ENCODE measurements around the gene ATRNL1. TPM values are rescaled to one million over a fixed set of nuclear protein-coding genes. Genes with fewer than 3 reads are reported as not detected.
A peak's percentile ranks its signal among the peaks of the same experiment; 100 is the strongest.

Gene ATRNL1
- total RNA-seq, 2 donors from 2014 or later, result not detected

DNA sequence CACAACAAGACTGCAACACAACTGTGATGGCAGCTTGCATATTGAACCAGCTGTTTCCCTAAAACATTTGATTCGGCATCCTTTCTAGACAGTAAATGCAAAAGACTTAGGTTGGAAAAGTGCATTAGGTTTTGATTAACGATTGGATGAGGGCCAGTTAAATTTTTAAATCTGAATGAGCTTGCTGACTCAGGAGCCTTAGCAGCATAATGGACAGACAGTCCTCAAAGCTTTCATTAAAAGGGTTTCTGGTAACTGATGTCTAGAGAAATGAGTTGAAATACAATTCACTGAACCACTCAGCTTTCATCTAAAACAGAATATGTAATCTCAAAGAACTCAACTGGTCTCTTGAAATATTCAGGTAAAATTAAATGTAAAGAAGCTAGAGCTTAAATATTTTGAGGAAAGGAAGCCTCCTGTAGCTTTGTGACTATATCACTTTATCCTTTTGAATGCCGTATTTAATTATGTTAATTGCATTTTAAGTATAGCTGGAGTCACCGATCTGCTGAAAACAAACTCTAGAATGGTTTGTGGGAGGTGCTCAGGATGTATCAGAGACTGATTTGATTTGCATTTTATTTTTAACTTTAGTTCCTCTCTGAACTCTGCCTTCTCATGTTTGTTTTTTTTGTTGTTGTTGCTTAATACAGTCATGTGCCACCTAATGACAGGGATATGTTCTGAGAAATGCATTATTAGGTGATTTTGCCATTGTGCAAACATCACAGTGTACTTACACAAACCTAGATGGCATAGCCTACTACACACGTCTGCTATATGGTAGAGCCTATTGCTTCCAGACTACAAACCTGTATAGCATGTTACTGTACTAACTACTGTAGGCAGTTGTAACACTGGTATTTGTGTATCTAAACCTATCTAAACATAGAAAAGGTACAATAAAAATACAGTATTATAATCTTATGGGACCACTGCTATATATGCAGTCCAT is 29.2 kb upstream of the ATRNL1 start:
- Mint-ChIP-seq H3K36me3 (ENCODE audit: low read depth) (peaks cover 2% of the 10 kb centered on the region), H3K27ac (no peak overlapping the region), H3K4me3 (no peak overlapping the region), H3K27me3 (peaks cover 75% of the 10 kb centered on the region), H3K4me1 (no peaks in the 10 kb centered on the region)
- ATAC-seq (no peak), DNase-seq (no peak)
- no peaks in the 10 kb centered on the region for H3K9me3 ChIP-seq (ENCODE audit: control insufficient read depth, low read length, poor library complexity, severe bottlenecking)

DNA sequence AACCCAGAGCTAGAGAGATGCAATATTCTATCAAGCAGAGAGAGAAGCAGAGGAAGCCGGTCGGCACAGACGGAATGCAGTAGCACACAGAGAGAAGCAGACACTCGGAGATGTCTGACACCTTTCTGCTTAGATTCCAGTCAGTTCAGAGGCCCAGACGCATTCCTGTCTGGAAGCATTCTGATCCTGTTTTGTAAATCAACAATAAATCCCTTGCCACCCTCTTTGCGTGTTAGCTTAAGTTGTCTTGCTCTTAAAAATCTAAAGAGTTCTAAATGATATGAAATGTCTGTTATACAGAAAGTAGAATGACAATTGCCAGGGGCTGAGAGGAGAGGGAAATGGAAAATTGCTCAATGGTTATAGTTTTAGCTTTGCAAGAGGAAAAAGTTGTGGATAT is 27.4 kb upstream of the ATRNL1 start:
- H3K36me3 Mint-ChIP-seq (ENCODE audit: low read depth), result no peaks in the 10 kb centered on the region
- no peak for DNase-seq
- H3K4me1 Mint-ChIP-seq, result no peaks in the 10 kb centered on the region
- no peaks in the 10 kb centered on the region for H3K9me3 ChIP-seq (ENCODE audit: control insufficient read depth, low read length, poor library complexity, severe bottlenecking)
- H3K27me3 Mint-ChIP-seq, result peaks cover 75% of the 10 kb centered on the region
- no peak overlapping the region for H3K4me3 Mint-ChIP-seq
- no peak overlapping the region for H3K27ac Mint-ChIP-seq
- no peak for ATAC-seq

DNA sequence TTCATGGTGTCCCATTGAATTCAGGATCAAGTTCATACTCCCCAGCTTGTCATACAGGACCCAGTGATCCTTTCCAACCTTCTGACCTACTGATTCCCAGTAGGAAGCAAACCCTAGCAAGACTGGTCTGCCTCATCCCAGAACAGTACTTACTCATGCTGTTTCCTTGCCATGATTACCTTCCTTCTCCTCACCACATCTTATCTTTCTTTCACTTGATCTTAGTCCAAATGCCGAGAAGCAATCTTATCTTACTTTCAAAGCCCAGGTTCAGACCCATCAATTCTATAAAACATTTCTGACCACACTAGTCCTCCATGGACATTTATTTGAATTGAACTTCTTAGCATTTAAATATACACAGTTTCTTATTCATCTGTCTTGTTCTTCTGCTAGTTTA is 26.6 kb upstream of the ATRNL1 start:
- ATAC-seq (no peak), DNase-seq (no peak)
- no peak overlapping the region for H3K27ac Mint-ChIP-seq
- no peak overlapping the region for H3K4me3 Mint-ChIP-seq
- H3K27me3 Mint-ChIP-seq, result peaks cover 68% of the 10 kb centered on the region
- H3K36me3 Mint-ChIP-seq (ENCODE audit: low read depth), result no peaks in the 10 kb centered on the region
- no peaks in the 10 kb centered on the region for H3K4me1 Mint-ChIP-seq
- H3K9me3 ChIP-seq (ENCODE audit: control insufficient read depth, low read length, poor library complexity, severe bottlenecking), result no peaks in the 10 kb centered on the region

DNA sequence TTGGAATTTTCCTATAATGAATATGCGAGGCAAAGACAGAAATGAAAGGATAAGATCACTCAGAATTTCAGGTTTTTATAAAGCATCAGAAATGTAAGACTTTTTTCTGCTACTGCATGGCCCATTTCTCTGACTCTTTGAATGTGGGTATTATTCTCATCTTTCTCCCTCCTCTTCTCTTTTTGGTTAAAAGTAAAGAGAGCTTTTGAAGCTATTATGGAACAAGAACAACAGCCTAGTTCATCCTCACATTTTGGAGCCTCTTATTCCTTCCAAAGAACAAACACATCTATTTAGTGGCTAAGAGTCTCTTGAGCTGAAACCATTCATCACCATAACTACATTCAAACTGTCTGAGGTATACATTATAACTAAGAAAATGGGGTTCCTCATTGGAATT is 19.4 kb upstream of the ATRNL1 start:
- H3K27me3 Mint-ChIP-seq, result peaks cover 21% of the 10 kb centered on the region
- no peak overlapping the region for H3K27ac Mint-ChIP-seq
- H3K4me3 Mint-ChIP-seq, result no peak overlapping the region
- no peaks in the 10 kb centered on the region for H3K9me3 ChIP-seq (ENCODE audit: control insufficient read depth, low read length, poor library complexity, severe bottlenecking)
- H3K4me1 Mint-ChIP-seq, result no peaks in the 10 kb centered on the region
- H3K36me3 Mint-ChIP-seq (ENCODE audit: low read depth), result no peaks in the 10 kb centered on the region
- ATAC-seq, result no peak
- DNase-seq, result no peak

DNA sequence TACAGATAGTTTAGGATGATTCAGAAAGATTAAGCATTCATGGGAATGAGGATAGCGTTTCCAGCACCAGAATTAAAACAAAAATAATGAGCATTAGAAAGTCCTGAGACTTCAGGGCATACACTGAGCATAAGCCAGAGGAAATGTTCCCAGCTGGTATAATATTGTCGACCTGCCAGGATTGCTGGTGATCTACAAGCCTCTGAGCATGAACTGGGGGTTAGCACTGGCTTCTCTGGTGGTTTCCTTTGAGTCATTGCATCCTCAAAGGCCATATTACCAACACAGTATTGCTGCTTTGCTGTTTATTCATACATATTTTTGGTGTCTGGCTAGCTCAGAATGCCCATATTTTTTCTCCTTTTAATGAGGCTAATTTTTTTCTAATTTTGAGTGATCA is 10.7 kb upstream of the ATRNL1 start:
- no peaks in the 10 kb centered on the region for H3K4me1 Mint-ChIP-seq
- H3K27me3 Mint-ChIP-seq, result peaks cover 7% of the 10 kb centered on the region
- ATAC-seq (no peak), DNase-seq (no peak)
- H3K27ac Mint-ChIP-seq, result no peak overlapping the region
- H3K9me3 ChIP-seq (ENCODE audit: control insufficient read depth, low read length, poor library complexity, severe bottlenecking), result no peaks in the 10 kb centered on the region
- no peaks in the 10 kb centered on the region for H3K36me3 Mint-ChIP-seq (ENCODE audit: low read depth)
- H3K4me3 Mint-ChIP-seq, result no peak overlapping the region

DNA sequence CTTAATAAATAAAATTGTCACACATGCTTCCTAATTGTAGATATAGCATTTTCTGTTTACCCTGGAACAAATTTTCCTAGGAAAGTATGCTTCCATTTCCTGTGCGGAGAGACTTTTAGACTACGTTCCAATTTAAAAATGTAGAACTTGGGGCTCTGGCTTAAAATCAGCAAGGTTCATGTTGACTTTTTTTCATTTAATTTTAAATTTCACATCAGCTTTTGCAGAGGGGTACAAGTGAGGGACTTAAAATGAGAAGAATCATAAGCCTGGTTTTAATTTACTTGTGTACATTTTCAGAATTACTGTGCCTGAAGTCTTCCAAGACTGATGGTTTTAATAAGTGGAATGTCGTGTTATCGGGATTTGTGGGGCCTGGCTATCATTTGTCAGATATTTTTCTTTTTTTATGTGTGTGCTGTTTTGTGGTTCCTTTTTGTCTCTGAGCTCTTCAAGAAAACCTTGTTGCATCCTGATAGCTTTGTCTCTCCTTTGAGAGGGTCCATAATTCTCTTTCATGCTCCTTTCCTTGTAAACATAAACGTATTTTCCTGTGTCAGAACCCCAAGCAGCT is 8.8 kb upstream of the ATRNL1 start:
- Mint-ChIP-seq H3K27me3 (peaks cover 15% of the 10 kb centered on the region), H3K36me3 (ENCODE audit: low read depth) (peaks cover 2% of the 10 kb centered on the region), H3K4me3 (no peak overlapping the region), H3K4me1 (no peaks in the 10 kb centered on the region), H3K27ac (no peak overlapping the region)
- DNase-seq (no peak), ATAC-seq (no peak)
- H3K9me3 ChIP-seq (ENCODE audit: control insufficient read depth, low read length, poor library complexity, severe bottlenecking), result no peaks in the 10 kb centered on the region

DNA sequence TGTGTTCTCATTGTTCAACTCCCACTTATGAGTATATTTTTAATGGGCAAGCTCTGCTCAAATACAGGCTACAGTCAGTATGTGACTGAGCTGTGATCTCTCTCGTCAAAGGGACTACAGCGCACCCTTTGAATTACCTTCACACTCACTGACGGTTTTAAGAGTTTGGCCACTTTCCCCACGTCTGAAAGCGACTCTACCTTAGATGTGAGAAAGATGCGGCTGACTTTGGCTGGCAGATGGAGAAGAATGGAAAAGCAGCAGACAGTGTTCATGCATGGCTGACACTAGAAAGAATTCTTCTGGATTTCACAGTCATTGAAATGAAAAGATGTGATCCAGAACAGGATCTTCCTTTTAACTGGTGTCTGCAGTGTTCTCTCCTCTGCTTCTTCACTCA is 2.0 kb upstream of the ATRNL1 start:
- no peak overlapping the region for H3K4me3 Mint-ChIP-seq
- peaks cover 13% of the 10 kb centered on the region for H3K4me1 Mint-ChIP-seq
- DNase-seq (no peak), ATAC-seq (no peak)
- no peaks in the 10 kb centered on the region for H3K9me3 ChIP-seq (ENCODE audit: control insufficient read depth, low read length, poor library complexity, severe bottlenecking)
- H3K27me3 Mint-ChIP-seq, result peaks cover 47% of the 10 kb centered on the region
- H3K36me3 Mint-ChIP-seq (ENCODE audit: low read depth), result peaks cover 2% of the 10 kb centered on the region
- H3K27ac Mint-ChIP-seq, result no peak overlapping the region

DNA sequence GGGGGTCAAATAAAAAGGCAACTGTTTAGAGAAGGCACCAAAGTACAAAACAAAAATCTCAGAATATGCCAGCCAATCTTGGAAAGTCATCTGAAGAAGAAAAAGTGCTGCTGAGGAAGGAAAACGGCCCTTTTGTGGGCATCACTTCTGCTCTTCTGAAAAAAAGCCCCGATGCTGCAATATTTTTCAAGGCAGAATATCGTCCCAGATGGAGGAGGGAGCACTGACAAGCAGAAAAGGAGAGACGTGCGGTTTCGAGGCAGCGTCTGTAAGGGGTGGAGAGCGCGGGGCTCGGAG is 959 bp upstream of the ATRNL1 start:
- Mint-ChIP-seq H3K4me3 (peak overlapping the region; percentile 83), H3K27ac (no peak overlapping the region), H3K4me1 (peaks cover 13% of the 10 kb centered on the region), H3K36me3 (ENCODE audit: low read depth) (peaks cover 2% of the 10 kb centered on the region), H3K27me3 (peaks cover 51% of the 10 kb centered on the region)
- ATAC-seq (no peak), DNase-seq (no peak)
- no peaks in the 10 kb centered on the region for H3K9me3 ChIP-seq (ENCODE audit: control insufficient read depth, low read length, poor library complexity, severe bottlenecking)

DNA sequence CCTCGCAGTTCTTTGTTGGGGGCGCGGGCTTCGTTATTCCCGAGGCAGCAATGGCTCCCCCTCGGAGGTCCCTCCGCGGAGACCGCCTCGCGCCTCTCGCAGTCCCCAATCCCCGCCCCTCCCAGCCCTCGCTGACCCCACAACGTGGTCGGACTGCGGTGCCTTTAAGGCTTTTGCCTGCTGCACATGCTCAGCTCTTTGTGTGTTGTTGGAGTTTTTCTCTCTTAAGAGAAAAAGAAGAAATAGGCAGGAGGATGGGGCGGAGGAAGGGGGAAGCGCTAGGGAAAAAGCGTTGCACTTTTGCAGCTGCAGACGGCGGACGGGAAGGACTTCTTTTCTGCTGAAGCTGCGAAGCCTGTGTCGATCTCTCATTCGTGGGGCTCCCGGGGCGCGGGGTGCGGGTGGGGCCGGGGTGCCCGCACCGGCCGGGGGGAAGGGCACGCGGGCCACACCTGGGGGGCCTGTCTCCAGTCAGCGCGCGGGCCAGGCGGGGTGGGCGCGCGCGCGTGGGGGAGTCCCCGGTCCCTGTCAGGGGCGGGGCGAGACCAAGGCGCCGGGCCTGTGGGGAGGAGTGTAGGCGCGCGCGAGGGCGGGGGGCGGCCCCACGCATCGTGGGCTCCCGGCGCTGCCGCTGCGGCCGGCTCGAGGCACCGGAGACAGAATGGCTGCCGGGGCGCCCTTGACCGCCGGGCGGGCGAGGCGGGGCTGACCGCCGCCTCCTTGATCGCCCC is 445 bp upstream of the ATRNL1 start:
- peaks cover 51% of the 10 kb centered on the region for H3K27me3 Mint-ChIP-seq
- peak in 1 of 3 donors; percentile 14 for DNase-seq
- H3K36me3 Mint-ChIP-seq (ENCODE audit: low read depth), result peaks cover 2% of the 10 kb centered on the region
- H3K27ac Mint-ChIP-seq, result no peak overlapping the region
- peak; percentile 85 for ATAC-seq
- peaks cover 13% of the 10 kb centered on the region for H3K4me1 Mint-ChIP-seq
- H3K4me3 Mint-ChIP-seq, result peak overlapping the region; percentile 83
- H3K9me3 ChIP-seq (ENCODE audit: control insufficient read depth, low read length, poor library complexity, severe bottlenecking), result no peaks in the 10 kb centered on the region

DNA sequence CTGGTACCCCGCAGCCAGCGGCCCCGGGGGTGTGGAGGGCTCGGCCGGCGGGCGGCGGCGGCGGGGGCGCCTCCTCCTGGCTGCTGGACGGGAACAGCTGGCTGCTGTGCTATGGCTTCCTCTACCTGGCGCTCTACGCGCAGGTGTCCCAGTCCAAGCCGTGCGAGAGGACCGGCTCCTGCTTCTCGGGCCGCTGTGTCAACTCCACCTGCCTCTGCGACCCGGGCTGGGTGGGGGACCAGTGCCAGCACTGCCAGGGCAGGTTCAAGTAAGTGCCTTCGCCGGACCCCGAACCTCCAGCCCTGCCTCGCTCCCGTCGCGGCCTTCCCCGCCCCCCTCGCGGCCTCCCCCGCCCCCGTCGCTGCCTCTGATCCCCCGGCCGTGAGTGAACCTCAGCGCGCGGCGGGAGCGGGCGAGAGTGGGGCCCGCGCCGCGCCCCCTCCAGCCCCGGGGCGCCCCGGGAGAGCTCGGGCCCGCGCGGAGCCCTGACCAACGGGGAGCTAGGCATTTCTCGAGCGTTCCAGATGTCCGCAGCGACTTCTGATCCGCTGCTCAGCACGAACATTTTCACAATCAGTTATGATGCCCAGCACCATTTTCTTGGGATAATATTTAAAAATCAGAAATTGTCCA is 727 bp downstream of the ATRNL1 start:
- H3K27ac Mint-ChIP-seq, result no peak overlapping the region
- H3K36me3 Mint-ChIP-seq (ENCODE audit: low read depth), result no peaks in the 10 kb centered on the region
- H3K9me3 ChIP-seq (ENCODE audit: control insufficient read depth, low read length, poor library complexity, severe bottlenecking), result no peaks in the 10 kb centered on the region
- peaks cover 13% of the 10 kb centered on the region for H3K4me1 Mint-ChIP-seq
- DNase-seq (no peak), ATAC-seq (peak; percentile 46)
- peak overlapping the region; percentile 77 for H3K4me3 Mint-ChIP-seq
- peaks cover 47% of the 10 kb centered on the region for H3K27me3 Mint-ChIP-seq

DNA sequence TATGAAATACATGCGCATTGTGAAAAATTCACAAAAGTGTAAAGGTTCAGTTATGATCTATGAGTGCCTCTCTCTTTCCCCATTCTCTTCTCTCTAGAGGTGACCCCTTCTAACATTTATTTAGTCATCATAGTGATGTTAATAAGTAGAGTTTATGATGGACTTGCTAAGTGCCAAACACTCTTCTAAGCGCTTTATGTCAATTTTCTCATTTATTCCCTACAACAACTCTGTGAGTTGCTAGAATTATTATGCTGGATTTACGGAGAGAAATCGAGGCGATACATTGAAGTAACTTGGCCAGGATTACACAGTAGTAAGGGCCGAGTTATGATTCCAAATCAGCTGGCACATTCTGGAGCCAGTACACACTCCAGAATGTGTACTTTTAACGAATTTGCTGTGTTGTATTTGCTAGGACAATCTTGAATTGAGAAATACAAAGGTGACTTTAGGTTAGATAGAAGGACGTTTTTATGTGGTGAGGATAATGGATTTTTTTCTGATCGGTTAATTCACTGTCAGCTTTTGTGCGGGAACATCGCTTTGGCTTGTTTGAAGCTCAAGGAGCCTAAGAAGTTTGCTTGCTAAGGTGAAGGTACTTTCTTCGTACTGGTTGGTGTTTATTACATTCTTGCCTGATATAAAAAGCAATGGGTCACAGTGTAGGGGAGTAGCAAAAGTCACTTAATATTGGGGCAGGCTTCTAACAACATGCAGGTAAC is 1.4 kb downstream of the ATRNL1 start:
- H3K9me3 ChIP-seq (ENCODE audit: control insufficient read depth, low read length, poor library complexity, severe bottlenecking), result no peaks in the 10 kb centered on the region
- DNase-seq (no peak), ATAC-seq (no peak)
- Mint-ChIP-seq H3K4me1 (peaks cover 13% of the 10 kb centered on the region), H3K4me3 (peak overlapping the region; percentile 77), H3K27me3 (peaks cover 46% of the 10 kb centered on the region), H3K27ac (no peak overlapping the region), H3K36me3 (ENCODE audit: low read depth) (no peaks in the 10 kb centered on the region)

DNA sequence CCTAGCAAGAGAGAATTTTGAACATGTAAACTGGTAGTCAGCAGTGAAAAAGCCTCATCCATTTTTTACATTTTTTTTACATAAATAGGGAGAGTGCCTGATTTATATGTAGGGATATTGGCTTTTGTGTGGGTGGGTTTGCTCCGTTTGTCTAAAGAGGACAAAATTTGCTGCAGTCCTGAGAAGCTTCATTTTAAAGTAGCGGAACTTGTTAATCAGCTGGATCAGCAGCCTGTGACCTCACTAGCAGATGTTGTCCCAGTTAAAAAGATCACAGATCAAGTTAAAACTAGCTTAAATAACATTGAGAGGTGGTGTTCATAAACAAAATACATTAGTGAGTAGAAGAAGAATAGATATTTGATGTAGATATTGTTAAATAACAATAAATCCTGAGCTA is 2.6 kb downstream of the ATRNL1 start:
- peaks cover 45% of the 10 kb centered on the region for H3K27me3 Mint-ChIP-seq
- DNase-seq, result no peak
- H3K4me1 Mint-ChIP-seq, result peaks cover 13% of the 10 kb centered on the region
- H3K4me3 Mint-ChIP-seq, result no peak overlapping the region
- no peaks in the 10 kb centered on the region for H3K36me3 Mint-ChIP-seq (ENCODE audit: low read depth)
- no peak overlapping the region for H3K27ac Mint-ChIP-seq
- no peaks in the 10 kb centered on the region for H3K9me3 ChIP-seq (ENCODE audit: control insufficient read depth, low read length, poor library complexity, severe bottlenecking)
- no peak for ATAC-seq

DNA sequence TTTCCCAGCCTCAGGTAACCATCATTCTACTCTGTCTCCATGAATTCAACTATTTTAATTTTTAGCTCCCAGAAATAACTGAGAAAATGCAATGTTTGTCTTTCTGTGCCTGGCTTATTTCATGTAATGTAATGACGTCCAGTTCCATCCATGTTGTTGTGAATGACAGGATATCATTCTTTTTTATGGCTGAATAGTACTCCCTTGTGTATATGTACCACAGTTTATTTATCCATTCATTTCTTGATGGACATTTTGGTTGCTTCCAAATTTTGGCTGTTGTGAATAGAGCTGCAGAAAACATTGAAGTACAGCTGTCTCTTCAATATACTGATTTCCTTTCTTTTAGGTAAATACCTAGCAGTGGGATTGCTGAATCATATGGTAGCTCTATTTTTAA is 10.5 kb downstream of the ATRNL1 start:
- Mint-ChIP-seq H3K27ac (no peak overlapping the region), H3K4me3 (no peak overlapping the region), H3K4me1 (no peaks in the 10 kb centered on the region), H3K27me3 (peaks cover 23% of the 10 kb centered on the region), H3K36me3 (ENCODE audit: low read depth) (no peaks in the 10 kb centered on the region)
- no peak for DNase-seq
- no peak for ATAC-seq
- H3K9me3 ChIP-seq (ENCODE audit: control insufficient read depth, low read length, poor library complexity, severe bottlenecking), result no peaks in the 10 kb centered on the region

Data from T-helper 17 cell (primary cell).